ENCODE data around the gene NTNG2. TPM values are rescaled to one million over a fixed set of nuclear protein-coding genes. Genes with fewer than 3 reads are reported as not detected.

NTNG2 gene
- total RNA-seq, 1 donor from 2014 or later: 5.0 TPM

- no peak for DNase-seq
- Histone ChIP-seq H3K36me3 (no peaks in the 10 kb centered on the region), H3K27me3 (ENCODE audit: low read depth) (peaks cover 32% of the 10 kb centered on the region), H3K9me3 (no peaks in the 10 kb centered on the region), H3K4me3 (no peak overlapping the region), H3K4me1 (no peaks in the 10 kb centered on the region), H3K27ac (no peak overlapping the region)
- no peak for TF ChIP-seq CTCF (IDR thresholded peaks at IDR 0.05)
- intact Hi-C loops (cut with DNase I): no loop called here
- ATAC-seq: no peak
Measured at GRCh38 chr9:132171702-132172101, 9.8 kb downstream of the NTNG2 start.

GRCh38 chr9:132172185-132172584 is 10.3 kb downstream of the NTNG2 start:
- DNase-seq (no peak), ATAC-seq (no peak)
- Histone ChIP-seq H3K27ac (no peak overlapping the region), H3K9me3 (no peaks in the 10 kb centered on the region), H3K4me3 (no peak overlapping the region), H3K36me3 (no peaks in the 10 kb centered on the region), H3K4me1 (no peaks in the 10 kb centered on the region), H3K27me3 (ENCODE audit: low read depth) (peaks cover 27% of the 10 kb centered on the region)
- TF ChIP-seq CTCF (IDR thresholded peaks at IDR 0.05): no peak
- intact Hi-C loops (cut with DNase I): no loop called here

- no peaks in the 10 kb centered on the region for H3K36me3 ChIP-seq
- no peak overlapping the region for H3K4me3 ChIP-seq
- ATAC-seq (no peak), DNase-seq (no peak)
- intact Hi-C loops (cut with DNase I): no loop called here
- H3K27ac ChIP-seq: no peak overlapping the region
- no peaks in the 10 kb centered on the region for H3K4me1 ChIP-seq
- H3K27me3 ChIP-seq (ENCODE audit: low read depth): peaks cover 7% of the 10 kb centered on the region
- TF ChIP-seq CTCF (IDR thresholded peaks at IDR 0.05): no peak
- no peaks in the 10 kb centered on the region for H3K9me3 ChIP-seq
Measured at GRCh38 chr9:132175431-132175830, 13.6 kb downstream of the NTNG2 start.

GRCh38 chr9:132176338-132176737 is 14.5 kb downstream of the NTNG2 start:
- no peak for ATAC-seq
- intact Hi-C loops (cut with DNase I): no loop called here
- no peak overlapping the region for H3K27ac ChIP-seq

GRCh38 chr9:132181796-132182313 is 20.0 kb downstream of the NTNG2 start:
- Histone ChIP-seq H3K4me3 (no peak overlapping the region), H3K9me3 (no peaks in the 10 kb centered on the region), H3K27ac (no peak overlapping the region), H3K27me3 (ENCODE audit: low read depth) (peaks cover 14% of the 10 kb centered on the region), H3K36me3 (no peaks in the 10 kb centered on the region), H3K4me1 (no peaks in the 10 kb centered on the region)
- DNase-seq (no peak), ATAC-seq (no peak)
- intact Hi-C loops (cut with DNase I): no loop called here
- TF ChIP-seq CTCF (IDR thresholded peaks at IDR 0.05): no peak

More at GRCh38 chr9:132176338-132176737, 14.5 kb downstream of the NTNG2 start:
- DNase-seq: no peak
- TF ChIP-seq CTCF (IDR thresholded peaks at IDR 0.05): no peak
- Histone ChIP-seq H3K36me3 (no peaks in the 10 kb centered on the region), H3K4me3 (no peak overlapping the region), H3K4me1 (no peaks in the 10 kb centered on the region), H3K9me3 (no peaks in the 10 kb centered on the region), H3K27me3 (ENCODE audit: low read depth) (peaks cover 6% of the 10 kb centered on the region)

Measured in lower lobe of right lung (tissue), 2 donors.